Fibroblast of mammary gland (primary cell): ENCODE measurements around the gene TAT.
"Not testable (repeated sequence)": the region's sequence is repeated elsewhere in the genome, so short reads cannot be mapped to it uniquely, and the experiment has no call there.

Experiments
- DNase-seq: peaks from one replicate; pipeline ENCODE4 v3.0.0-alpha.2; 2010; ENCODE audit warnings: low read depth
- H3K4me3 ChIP-seq: 2 replicates; pipeline ENCODE4 v1.5.1; 2011; ENCODE audit warnings: low read depth, mild to moderate bottlenecking, low read length, moderate library complexity; ENCODE audit not compliant: control insufficient read depth
- CTCF ChIP-seq: conservative IDR thresholded peaks from 2 replicates; pipeline ENCODE4 v1.5.1; 2011; ENCODE audit warnings: low read depth, low read length, inconsistent platforms; ENCODE audit not compliant: control insufficient read depth, insufficient read depth

Gene TAT

DNA sequence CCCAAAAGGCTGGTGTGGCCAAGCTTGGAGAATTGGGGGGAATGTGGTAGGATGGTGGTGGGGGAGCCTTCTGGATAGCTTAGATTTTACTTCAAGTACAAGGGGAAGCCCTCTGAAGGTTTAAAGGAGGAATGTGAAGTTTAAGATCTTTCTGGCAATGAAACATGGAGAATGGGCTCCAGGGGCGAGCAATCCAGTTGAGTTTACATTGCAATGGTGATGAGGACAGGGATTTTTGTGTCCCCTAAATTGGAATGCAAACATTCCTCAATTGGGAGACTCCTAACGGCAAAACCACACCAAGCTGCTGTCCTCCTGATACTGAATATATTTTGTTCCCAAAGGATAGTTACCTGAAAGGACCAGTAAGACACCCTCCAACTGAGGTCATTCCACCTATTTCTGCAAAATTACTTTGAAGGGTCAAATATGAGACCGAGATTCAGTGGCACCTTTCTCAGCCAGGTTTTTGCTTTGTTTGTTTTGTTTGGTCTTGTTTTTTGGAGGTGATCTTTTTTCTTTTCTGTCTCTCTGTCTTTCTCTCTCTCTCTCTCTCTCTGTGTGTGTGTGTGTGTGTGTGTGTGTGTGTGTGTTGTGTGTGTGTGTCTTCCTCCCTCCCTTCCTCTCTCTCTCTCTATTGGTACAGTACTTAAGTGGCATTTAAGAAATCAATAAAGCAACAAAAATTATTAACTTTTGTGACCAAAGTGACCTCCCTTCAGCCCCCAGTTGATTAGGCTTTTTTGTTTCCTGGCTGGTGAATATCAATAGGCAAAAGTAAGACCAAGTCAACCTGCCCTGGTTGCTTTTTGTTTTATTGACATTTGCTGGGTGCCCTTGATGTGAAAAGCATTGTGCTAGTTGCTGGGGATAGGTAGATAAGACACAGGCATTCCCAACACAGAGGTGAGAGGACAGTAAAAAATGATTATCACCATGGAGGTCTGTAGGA is 16.4 kb upstream of the TAT start:
- no peak for TF ChIP-seq CTCF
- H3K4me3 ChIP-seq, result no peak overlapping the region
- no peak for DNase-seq

GRCh38 chr16:71591917-71592316 is 15.0 kb upstream of the TAT start:
- H3K4me3 ChIP-seq, result no peak overlapping the region
- DNase-seq, result no peak
- TF ChIP-seq CTCF, result no peak

DNA sequence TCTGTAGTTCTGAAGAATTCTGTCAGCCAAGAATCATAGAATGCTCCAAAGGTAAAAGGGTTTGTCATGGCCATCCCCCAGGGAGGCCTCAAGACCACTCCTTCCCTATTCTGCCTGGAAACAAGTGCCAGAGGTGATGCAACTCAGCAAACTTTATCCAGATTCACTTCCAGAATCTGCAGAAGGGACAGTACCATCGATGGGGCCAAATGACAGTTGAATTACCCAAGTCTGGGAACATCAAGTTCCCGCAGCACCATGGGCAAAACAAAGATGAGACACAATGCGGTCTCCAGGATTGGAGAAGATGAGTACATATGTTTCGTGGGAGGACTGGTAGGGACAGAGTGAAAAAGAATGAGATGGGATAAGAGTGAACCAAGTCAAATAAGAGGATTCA is 13.7 kb upstream of the TAT start:
- no peak overlapping the region for H3K4me3 ChIP-seq
- no peak for TF ChIP-seq CTCF
- DNase-seq, result no peak

GRCh38 chr16:71590071-71590470 is 13.2 kb upstream of the TAT start:
- not testable (repeated sequence) for H3K4me3 ChIP-seq, DNase-seq

- H3K4me3 ChIP-seq, DNase-seq: not testable (repeated sequence)
Measured at GRCh38 chr16:71589334-71589733, 12.4 kb upstream of the TAT start.

DNA sequence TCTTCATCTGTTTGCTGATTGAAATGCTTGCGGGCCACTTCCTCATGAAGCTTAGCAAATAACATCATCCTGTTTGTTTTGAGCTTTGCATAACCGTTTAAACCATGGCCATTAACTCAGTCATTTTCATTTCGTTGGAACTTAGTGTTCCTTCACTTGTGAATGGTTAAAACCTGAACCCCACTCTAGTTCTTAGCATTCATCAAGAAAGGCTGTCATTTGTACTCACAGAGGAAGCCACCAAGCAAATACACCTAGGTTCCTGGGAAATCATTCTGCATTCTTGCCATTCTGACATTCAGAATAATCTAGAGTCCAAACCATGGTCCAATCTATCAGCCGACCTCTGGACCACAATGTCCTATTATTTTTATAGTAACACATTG is 8.4 kb upstream of the TAT start:
- no peak for DNase-seq
- H3K4me3 ChIP-seq, result no peak overlapping the region
- TF ChIP-seq CTCF, result no peak

DNA sequence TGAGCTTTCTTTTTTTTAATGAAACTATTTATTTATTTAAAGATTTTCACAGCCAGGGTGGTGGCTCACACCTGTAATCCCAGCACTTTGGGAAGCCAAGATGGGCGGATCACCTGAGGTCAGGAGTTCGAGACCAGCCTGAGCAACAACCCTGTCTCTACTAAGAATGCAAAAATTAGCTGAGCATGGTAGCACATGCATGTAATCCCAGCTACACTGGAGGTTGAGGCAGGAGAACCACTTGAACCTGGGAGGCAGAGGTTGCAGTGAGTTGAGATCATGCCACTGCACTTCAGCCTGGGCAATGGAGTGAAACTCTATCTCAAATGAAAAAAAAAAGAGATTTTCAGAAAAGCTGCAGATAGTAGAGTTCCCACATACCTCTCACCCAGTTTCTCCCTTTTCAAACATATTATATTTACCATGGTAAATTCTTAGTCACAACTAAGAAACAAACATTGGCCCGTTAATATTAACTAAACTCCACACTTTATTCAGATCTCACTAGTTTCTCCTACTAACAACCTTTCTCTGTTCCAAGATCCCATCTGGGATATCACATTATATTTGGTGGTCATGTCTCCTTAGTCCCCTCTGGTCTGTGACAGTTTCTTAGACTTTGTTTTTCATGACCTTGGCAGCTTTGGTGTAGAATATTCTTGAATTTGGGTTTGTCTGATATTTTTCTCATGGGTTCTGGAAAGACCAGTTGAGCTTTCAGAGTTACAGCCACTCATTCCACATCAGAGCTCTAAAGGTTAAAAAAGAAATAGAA is 7.8 kb upstream of the TAT start:
- no peak for DNase-seq
- H3K4me3 ChIP-seq, result no peak overlapping the region
- no peak for TF ChIP-seq CTCF

GRCh38 chr16:71582553-71582848 is 5.6 kb upstream of the TAT start:
- not testable (repeated sequence) for H3K4me3 ChIP-seq, DNase-seq
